Skeletal muscle cell (primary cell): Measurements from ENCODE around the gene SLC17A5.
"Not testable (repeated sequence)": the region's sequence is repeated elsewhere in the genome, so short reads cannot be mapped to it uniquely, and the experiment has no call there.

Source experiments
- DNase-seq: peaks from one replicate; pipeline ENCODE4 v3.0.0-alpha.2; 2010; ENCODE audit warnings: low read depth
- H3K4me3 ChIP-seq: 2 replicates; pipeline ENCODE4 v1.5.1; 2011; ENCODE audit warnings: low read depth, mild to moderate bottlenecking, control low read depth, low read length, moderate library complexity

Gene SLC17A5

GRCh38 chr6:73631849-73632248, 21.9 kb downstream of the SLC17A5 start:
- DNase-seq, result no peak
- H3K4me3 ChIP-seq, result no peak overlapping the region

DNA sequence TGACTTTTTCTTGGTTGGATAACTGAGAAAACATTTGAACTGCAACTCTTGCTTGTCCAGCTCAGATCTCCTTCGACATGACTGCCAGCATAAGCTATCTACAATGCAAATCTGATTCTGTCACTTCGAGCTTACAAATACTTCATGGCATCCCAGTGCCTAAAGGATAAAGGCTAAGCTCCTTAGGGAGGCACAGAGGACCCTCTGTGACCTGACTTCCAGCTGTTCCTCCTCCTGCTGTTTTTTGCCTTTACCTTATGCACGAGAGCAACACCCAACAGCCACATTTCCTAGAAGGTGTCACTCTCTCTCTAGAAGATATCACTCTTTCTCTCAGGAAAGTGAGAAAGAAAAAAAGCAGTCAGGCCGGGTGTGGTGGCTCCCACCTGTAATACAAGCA, 23.4 kb downstream of the SLC17A5 start:
- DNase-seq, result no peak
- no peak overlapping the region for H3K4me3 ChIP-seq

GRCh38 chr6:73624896-73625295, 28.9 kb downstream of the SLC17A5 start:
- DNase-seq, result no peak
- H3K4me3 ChIP-seq, result no peak overlapping the region

DNA sequence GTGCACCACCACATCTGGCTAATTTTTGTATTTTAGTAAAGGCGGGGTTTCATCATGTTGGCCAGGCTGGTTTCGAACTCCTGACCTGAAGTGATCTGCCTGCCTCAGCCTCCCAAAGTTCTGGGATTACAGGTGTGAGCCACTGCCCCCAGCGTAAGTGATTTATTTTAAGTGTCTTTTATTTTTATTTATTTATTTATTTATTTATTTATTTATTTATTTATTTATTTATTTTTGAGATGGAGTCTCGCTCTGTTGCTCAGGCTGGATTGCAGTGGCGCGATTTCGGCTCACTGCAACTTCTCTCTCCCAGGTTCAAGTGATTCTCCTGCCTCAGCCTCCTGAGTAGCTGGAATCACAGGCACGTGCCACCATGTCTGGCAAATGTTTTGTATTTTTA, 30.3 kb downstream of the SLC17A5 start:
- not testable (repeated sequence) for DNase-seq, H3K4me3 ChIP-seq

DNA sequence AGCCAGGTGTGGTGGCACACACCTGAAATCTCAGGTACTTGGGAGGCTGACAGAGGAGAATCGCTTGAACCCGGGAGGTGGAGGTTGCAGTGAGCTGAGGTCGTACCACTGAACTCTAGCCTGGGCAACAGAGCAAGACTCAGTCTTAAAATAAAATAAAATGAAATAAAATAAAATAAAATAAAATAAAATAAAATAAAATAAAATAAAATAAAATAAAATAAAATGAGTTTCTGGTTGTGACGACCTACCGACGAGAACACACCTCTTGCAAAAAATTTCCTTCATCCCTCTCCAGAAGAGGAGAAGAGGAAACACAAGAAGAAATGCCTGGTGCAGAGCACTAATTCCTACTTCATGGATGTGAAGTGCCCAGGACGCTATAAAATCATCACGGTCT, 35.7 kb downstream of the SLC17A5 start:
- not testable (repeated sequence) for H3K4me3 ChIP-seq, DNase-seq

GRCh38 chr6:73614802-73615201, 39.0 kb downstream of the SLC17A5 start:
- no peak for DNase-seq
- no peak overlapping the region for H3K4me3 ChIP-seq

GRCh38 chr6:73613806-73614536, 39.8 kb downstream of the SLC17A5 start:
- no peak overlapping the region for H3K4me3 ChIP-seq
- DNase-seq, result no peak

DNA sequence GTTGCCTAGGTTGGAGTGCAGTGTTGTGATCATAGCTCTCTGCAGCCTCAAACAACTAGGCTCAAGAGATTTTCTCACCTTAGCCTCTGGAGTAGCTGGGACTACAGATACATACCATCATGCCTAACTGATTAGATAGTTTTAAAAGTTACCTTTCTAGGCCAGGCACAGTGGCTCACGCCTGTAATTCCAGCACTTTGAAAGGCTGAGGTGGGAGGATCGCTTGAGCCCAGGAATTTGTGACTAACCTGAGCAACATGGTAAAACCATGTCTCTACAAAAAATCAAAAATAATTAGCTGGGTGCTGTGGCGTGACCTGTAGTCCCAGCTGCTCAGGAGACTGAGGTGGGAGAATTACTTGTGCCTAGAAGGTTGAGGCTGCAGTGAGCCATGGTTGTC, 41.2 kb downstream of the SLC17A5 start:
- no peak overlapping the region for H3K4me3 ChIP-seq

GRCh38 chr6:73610444-73611275, 43.1 kb downstream of the SLC17A5 start:
- no peak for DNase-seq
- no peak overlapping the region for H3K4me3 ChIP-seq

More for the DNA sequence above, 41.2 kb downstream of the SLC17A5 start:
- DNase-seq, result no peak

DNA sequence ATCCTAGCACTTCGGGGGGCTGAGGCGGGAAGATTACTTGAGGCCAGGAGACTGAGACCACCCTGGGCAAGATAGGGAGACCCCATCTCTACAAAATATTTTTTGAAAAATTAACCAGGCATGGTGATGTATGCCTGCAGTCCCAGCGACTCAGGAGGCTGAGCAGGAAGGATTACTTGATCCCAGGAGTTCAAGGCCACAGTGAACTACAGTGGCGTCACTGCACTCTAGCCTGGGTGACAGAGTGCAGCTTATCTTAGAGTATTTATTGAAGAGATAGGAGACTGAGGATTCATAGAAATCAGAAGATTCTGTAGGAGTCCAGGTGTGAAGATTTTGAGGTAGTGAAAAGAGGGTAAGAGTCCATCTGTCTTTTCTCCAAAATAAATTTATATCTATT, 45.0 kb downstream of the SLC17A5 start:
- H3K4me3 ChIP-seq, result no peak overlapping the region
- DNase-seq, result no peak

DNA sequence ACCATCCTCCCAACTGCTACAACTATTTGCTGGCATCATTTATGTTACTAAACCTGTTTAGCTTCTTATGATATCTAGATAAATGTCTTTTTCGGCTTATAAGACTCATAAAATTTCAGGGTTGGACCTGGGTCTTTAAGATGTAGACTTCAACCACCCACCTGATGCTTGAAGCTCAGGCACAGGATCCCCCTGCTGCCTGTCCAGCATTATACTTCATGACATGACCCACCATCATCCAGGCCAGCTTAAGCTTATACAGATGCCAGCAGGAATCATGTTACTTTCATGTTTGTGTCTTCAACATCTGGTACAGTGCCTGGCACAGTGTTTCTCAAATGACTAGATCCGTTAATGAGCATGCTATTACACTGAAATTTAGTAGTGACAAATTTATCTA, 47.4 kb downstream of the SLC17A5 start:
- no peak overlapping the region for H3K4me3 ChIP-seq
- DNase-seq, result no peak

- no peak for DNase-seq
- H3K4me3 ChIP-seq, result no peak overlapping the region
Measured at GRCh38 chr6:73604461-73604860, 49.3 kb downstream of the SLC17A5 start.

GRCh38 chr6:73604020-73604419, 49.8 kb downstream of the SLC17A5 start:
- H3K4me3 ChIP-seq, result no peak overlapping the region
- DNase-seq, result no peak

DNA sequence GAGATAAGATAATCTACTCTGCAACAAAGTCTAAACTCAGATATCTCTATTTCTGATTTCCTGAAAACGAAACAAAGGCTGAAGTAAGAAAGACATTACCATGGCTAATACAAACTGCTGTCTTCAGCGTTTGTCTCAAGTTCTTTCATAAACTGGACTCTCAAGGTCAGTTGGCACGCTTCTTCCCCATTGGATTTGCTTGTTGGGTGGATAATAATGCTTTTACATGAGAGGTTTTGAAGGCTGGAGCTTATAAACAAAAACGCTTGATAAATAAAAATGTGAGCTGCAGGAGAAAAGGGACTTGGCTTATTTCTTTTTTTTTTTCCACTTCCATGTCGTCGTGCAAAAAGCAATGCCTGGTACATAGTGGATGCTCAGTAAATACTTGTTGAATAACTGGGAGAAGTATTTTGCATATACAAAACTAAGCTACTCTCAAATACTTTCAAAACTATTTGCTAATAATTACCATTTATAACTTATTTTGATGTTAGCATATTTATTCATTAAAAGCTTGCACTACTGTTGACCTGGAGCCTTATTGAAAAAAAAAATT, 67.3 kb downstream of the SLC17A5 start:
- no peak overlapping the region for H3K4me3 ChIP-seq
- no peak for DNase-seq

DNA sequence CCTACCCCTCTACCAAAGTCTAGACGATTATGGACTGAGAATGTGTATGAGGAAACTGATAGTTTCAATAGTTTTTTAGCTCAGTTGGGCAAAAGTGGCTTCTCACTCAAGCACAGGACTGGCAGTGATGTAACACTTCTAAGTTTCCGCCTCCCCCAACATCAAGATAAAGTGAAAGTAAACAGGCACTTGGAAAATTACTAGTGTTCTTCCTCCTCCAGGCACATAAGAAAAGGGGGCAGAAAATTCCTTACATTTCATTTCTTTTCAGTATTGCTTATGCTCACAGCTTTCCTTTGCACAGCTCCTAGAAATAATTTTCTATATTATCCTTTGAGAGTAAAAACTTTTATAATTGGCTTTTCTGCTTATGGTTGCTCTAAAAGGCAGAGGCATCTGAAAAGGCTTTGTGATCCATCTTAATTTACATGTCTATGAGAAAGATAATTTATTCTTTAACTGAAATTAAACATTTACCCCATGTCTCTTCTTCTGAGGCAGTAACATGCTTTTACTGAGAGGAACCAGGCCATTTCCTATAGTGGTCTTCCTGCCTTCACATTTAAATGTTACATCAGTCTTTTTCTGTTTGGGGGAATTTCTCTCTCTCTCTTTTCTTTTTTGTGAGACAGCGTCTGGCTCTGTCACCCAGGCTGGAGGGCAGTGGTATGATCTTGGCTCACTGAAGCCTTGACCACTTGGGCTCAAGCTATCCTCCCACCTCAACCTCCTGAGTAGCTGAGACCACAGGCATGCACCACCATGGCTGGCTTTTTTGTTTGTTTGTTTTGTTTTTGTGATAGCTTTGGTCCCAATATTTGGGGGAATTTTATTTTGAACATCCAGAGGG, 68.0 kb downstream of the SLC17A5 start:
- peak overlapping the region; percentile 36 for H3K4me3 ChIP-seq

DNA sequence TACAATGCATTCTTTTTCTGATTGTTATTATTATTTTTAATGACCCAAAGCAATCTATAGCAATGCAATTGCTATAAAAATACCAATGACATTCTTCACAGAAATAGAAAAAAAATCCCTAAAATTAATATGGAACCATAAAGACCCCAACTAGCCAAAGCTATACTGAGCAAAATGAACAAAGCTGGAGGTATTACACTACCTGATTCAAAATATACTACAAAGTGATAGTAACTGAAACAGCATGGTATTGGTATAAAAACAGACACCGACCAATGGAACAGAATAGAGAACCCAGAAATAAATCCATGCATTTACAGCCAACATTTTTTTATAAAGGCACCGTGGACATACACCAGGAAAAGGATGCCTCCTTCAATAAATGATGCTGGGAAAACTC, 72.5 kb downstream of the SLC17A5 start:
- no peak for DNase-seq
- no peak overlapping the region for H3K4me3 ChIP-seq

More for the DNA sequence above, 68.0 kb downstream of the SLC17A5 start:
- DNase-seq, result peak; percentile 52

GRCh38 chr6:73580247-73581149, 73.3 kb downstream of the SLC17A5 start:
- peak; percentile 94 for DNase-seq
- peak overlapping the region; percentile 27 for H3K4me3 ChIP-seq

DNA sequence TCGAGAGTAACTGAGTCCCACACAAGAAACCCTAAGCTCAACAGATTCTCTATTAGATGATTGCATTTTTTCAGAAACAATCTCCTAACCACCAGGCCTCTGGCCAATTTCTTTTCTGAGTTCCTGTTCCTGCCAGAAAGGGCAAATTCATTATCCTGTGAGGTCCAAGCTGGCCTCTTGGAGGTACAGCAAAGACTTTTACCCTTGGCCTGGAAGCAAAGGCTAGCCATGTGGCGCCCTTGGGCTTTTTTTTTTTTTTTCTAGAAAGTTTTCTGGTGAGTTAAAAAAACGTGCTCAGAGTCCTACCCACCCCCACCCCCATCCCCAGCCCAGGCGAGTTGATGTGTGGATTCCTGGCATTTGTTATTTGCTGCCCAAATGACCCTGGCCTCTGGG, 73.9 kb downstream of the SLC17A5 start:
- peak; percentile 85 for DNase-seq
- peak overlapping the region; percentile 7 for H3K4me3 ChIP-seq

DNA sequence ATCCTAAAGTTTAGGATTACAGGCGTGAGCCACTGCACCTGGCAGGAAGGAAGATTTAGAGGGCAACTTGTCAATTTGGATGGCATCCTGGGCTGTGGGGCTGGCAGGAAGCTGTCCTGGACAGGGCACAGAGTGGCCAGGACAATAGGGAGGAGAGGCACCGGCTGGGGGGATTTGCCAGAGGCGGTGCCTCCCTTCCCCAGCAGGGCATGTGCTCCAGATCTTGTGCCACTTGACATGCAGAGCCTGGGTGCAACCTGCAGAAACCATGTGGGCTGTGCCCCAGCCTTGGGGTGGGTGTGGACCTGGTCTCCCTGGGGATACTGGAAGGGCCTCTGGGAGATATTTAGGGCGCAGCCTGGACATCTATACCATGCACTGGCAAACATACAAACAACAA, 74.4 kb downstream of the SLC17A5 start:
- no peak overlapping the region for H3K4me3 ChIP-seq
- DNase-seq, result no peak
